ENCODE results near the gene EIPR1. TPM values are rescaled to one million over a fixed set of nuclear protein-coding genes. Genes with fewer than 3 reads are reported as not detected.

EIPR1 gene
- total RNA-seq, 1 donor from 2014 or later = 30.3 TPM

DNA sequence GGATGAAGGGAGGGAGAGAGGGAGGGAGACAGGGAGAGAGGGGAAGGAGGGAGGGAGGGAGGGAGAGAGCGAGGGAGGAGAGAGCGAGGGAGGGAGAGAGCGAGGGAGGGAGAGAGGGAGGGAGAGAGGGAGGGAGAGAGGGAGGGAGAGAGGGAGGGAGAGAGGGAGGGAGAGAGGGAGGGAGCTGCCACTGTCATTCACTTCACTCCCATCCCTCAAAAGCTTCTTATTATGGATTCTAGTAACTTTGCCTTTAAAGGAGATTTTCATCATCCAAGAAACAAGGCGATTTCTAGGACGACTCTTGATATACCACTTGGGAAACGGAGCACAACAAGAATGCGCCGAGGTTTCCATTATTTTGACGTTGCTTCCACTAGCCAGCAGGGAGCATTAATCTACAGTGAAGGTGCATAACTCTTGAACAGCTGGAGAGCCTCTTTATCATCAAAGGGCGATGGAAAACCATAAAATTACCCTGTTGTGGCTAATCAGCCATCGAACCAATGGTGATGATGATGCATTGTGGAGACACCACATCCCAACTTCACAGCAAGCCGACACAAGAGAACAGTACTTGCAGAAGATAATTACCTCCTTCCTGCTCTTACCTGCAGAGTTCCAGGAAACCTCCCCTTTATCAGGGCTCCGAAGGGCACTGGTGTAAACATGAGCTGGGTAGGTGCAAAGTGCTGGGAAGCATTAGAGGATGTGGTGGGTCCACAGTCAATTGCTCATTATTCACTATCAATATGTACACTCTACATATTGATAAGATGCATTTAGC is 130.5 kb downstream of the EIPR1 start:
- no peak for DNase-seq

- DNase-seq = no peak
These were observed 131.2 kb downstream of the EIPR1 start for GRCh38 chr2:3246406-3246805.

- no peak for DNase-seq
These were observed 133.1 kb downstream of the EIPR1 start for GRCh38 chr2:3244486-3244885.

DNA sequence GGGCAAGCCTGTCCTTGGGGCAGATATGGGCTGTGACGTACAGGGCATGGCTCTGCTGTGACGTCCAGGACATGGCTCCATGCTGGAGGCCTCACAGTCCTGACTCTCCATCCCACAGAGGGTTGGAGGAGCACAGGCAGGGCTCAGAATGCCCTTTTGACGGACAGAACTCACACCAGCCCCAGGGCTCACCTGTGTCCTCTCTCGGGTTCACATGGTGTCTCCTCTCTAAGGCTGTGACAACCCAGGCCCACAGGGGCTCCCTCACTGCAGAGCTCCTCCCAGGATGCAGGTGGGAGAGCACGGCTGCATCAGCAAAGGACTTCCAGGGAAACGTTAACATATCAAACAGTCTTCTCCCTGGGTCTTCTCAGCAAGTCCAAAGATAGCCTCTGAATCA is 133.8 kb downstream of the EIPR1 start:
- DNase-seq = no peak

DNA sequence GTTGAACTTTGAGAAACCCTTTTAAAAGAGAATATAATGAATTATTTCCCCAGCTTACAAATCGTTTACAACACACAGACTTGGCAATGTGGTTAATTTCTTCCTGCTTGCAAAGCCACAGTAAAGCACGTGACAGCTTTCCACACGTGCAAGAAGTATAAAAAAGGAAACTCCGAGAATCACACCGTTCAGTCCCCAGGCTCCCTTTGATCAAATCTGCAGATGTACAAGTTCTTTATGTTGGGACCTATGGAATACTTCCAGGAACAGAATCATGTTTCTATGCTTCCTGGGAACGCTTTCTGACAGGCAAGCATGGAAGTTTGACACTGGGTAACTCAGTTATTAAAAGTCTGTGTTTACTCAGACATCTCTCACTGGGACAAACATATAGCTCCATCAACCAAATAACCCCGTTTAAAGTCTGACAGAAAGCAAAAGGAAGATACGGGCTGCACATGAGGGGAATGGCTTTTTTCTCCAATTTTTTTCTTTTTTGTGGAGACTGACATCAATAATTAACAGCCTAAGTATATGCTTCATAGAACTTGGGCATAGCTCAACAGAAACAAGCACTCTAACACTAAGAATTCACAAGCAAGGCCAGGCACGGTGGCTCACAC is 134.8 kb downstream of the EIPR1 start:
- no peak for DNase-seq

GRCh38 chr2:3241971-3242746 is 135.5 kb downstream of the EIPR1 start:
- no peak for DNase-seq

GRCh38 chr2:3238951-3239841 is 138.4 kb downstream of the EIPR1 start:
- DNase-seq = no peak

GRCh38 chr2:3236300-3237045 is 141.1 kb downstream of the EIPR1 start:
- DNase-seq = no peak

DNA sequence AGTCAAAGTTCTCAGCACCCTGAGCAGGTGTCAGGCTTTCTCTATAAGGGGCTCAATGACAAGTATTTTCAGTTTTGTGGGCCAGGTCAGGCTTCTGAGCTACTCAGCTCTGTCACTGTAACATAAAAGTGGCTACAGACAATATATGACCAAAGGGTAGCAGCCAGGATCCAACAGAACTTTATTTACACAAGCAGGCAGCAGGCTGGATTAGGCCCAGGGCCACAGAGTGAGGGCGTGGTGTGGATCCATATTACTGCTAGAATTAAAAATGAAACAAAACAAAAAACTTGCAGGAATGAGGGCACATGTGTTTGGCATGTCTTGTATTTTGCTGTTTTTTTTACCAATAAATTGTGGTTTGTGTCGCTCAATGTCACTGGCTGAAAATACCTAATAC is 143.7 kb downstream of the EIPR1 start:
- DNase-seq = no peak

DNA sequence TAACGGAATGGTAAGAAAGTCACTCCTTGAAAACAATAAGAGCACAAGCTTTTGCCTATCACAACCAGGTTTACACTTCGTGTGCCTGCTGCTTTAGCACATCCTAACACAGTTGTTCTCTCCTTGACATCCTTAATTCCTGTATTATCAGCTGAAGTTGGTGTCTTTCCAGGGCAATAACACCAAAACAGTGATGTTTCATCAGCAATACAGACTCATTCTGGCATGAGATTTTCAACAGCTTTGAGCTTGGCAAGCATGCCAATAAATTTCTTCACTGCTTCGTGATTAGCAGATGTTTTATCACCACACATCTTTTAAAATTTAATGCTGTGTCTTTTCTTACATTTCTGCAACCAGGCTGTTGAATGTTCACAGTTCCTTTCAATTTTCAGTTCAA is 148.4 kb downstream of the EIPR1 start:
- no peak for DNase-seq

- no peak for DNase-seq
These were observed 152.9 kb downstream of the EIPR1 start for GRCh38 chr2:3224681-3225080.

DNA sequence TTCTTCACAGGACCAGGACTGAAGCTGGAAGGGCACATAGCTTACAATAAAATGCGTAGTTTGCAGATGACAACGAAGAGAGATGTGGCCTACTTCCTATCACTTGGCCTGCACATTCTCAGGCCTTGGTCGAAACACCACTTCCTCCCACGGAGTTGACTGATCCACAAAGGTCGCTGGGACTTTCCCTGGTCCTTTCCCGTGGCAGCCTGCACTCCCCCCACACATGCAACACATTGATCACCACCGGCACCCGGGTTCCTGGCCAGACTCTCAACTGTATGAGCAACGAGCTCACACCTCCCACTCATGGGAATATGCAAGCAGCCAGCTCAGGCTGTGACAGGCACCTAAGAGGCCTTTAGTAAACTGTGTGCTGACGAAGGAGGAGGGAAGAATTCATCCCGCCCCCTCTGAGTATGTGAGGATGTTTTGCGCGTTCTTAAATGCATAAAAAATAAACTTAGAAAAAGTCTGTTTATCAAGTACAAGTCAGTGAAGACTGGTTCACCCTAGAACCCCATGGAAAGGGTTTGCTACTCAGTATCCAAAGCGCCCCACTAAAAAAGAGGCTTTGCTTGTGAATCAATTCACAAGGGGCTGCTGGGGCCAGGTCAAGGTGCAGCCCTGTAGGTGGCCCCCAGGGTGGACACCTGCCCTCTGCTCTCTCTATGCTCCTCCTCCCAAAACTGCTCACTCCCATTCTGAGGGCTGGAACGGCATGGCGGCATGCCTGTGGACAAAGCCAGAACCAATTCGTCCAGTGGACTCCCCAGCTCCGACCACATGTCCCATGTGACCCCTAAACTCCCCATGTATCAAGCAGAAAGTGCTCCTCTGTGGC is 154.3 kb downstream of the EIPR1 start:
- peak; percentile 70 for DNase-seq

DNA sequence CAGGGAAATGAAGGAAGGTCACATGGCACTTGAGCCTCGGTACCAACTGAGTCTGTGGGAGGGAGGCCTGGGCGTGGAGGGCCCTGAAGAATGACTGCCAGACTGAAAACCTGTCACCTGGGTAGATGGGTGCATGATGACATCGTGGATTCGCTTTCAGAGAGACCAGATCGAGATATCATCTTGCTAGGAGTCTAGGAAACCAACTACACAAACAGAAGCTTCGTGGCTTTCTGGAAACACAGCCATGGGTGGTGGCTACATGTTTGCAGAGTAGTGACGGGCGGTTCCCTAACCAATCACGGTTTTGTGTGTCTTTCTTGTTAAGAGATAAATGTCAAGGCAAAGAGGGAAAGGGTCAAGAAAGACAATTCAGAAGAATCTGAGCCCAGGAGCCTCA is 155.0 kb downstream of the EIPR1 start:
- DNase-seq = no peak

GRCh38 chr2:3219536-3219935 is 158.1 kb downstream of the EIPR1 start:
- DNase-seq = no peak

DNA sequence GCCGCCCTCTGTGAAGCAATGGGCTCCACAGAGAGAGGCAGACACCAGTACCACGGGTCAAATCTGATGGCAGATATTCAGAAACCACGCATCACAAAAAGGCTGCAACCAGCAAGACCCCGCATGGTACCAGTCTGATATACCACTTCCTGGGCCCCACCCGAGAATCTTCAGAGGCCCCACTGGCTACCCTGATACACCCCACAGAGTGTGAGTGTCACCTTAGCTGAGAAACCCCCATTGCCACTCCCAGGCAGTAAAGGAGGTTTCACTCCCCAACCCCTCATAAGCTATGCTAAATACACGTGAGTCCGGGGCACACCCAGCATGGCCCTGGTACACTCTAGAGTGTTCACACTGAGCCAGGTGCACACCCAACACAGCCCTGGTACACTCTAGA is 160.0 kb downstream of the EIPR1 start:
- DNase-seq = no peak

- no peak for DNase-seq
These were observed 160.7 kb downstream of the EIPR1 start for GRCh38 chr2:3216841-3217495.

DNA sequence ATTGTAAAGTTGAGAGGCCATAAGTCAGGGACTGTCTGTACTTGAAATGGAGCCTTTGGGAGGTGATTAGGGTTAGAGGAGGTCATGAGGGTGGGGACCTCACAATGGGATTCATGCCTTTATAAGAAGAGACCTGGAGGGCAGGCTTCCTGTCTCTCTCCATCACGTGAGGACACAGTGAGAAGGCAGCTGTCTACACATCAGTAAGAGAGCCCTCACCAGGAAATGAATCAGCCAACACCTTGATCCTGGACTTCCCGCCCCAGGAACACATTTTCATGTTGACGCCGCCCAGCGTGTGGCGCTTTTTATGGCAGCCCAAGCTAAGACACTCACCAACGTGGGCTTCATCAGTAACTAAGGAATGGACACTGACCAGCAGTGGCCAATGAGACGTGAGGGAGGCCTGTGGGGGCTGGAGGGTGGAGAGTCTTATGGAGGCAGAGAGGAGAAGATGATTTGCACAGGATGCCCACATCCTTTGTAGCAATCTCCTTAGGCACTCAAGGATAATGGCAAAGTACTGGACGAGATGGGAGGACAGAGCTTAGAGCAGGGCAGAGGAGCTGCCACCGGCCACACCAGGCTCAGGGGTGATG is 162.7 kb downstream of the EIPR1 start:
- no peak for DNase-seq

GRCh38 chr2:3214065-3214464 is 163.6 kb downstream of the EIPR1 start:
- no peak for DNase-seq

GRCh38 chr2:3212984-3213383 is 164.6 kb downstream of the EIPR1 start:
- no peak for DNase-seq

DNA sequence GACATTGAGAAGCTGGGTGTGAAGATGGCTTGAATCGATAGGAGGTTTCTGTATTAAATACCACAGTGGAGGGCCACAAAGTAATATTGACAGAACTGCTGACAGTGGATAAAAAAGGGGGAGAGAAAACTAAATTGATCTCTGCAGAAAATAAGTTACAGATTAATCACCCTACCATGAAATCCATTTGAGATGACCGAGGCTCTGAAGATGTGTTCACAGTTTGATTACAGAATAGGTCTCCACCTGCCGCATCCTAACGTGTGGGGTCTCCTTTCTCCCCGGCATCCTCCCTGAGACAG is 165.6 kb downstream of the EIPR1 start:
- no peak for DNase-seq
